IPS-11a (cell line): ENCODE measurements around the gene ISLR2.

Experiments
- H3K4me3 ChIP-seq: one replicate; pipeline ENCODE4 v1.5.1; 2013; ENCODE audit warnings: low read depth, low read length, control low read depth

Gene ISLR2

GRCh38 chr15:74175271-74176191 is 45.1 kb downstream of the ISLR2 start:
- no peak overlapping the region for H3K4me3 ChIP-seq

GRCh38 chr15:74176262-74177214 is 46.2 kb downstream of the ISLR2 start:
- no peak overlapping the region for H3K4me3 ChIP-seq

- H3K4me3 ChIP-seq: no peak overlapping the region
Observed at GRCh38 chr15:74178326-74179100, 48.1 kb downstream of the ISLR2 start.

- no peak overlapping the region for H3K4me3 ChIP-seq
Observed at GRCh38 chr15:74179101-74179841, 48.9 kb downstream of the ISLR2 start.

- H3K4me3 ChIP-seq: no peak overlapping the region
Observed at GRCh38 chr15:74179983-74180880, 49.8 kb downstream of the ISLR2 start.

GRCh38 chr15:74180881-74181602 is 50.7 kb downstream of the ISLR2 start:
- no peak overlapping the region for H3K4me3 ChIP-seq

- no peak overlapping the region for H3K4me3 ChIP-seq
Observed at GRCh38 chr15:74182131-74182530, 51.7 kb downstream of the ISLR2 start.

- no peak overlapping the region for H3K4me3 ChIP-seq
Observed at GRCh38 chr15:74184582-74185091, 54.3 kb downstream of the ISLR2 start.

- H3K4me3 ChIP-seq: no peak overlapping the region
Observed at GRCh38 chr15:74185710-74186348, 55.4 kb downstream of the ISLR2 start.
